Fibroblast of pulmonary artery (primary cell): Measurements from ENCODE around the gene SIVA1.

Source experiments
- DNase-seq: peaks from one replicate; pipeline ENCODE4 v3.0.0-alpha.2; 2010; ENCODE audit warnings: low read depth
- H3K4me3 ChIP-seq: replicated peaks from 2 replicates; pipeline ENCODE4 v1.5.1; 2011; ENCODE audit warnings: low read depth, mild to moderate bottlenecking, control low read depth, low read length, moderate library complexity
- CTCF ChIP-seq: IDR thresholded peaks from 2 replicates; pipeline ENCODE4 v1.5.1; 2011; ENCODE audit warnings: mild to moderate bottlenecking, control low read depth, low read length, inconsistent platforms; ENCODE audit errors: missing control alignments

SIVA1 gene

GRCh38 chr14:104734991-104735779, 17.8 kb upstream of the SIVA1 start:
- no peak for TF ChIP-seq CTCF
- H3K4me3 ChIP-seq: no peak overlapping the region
- DNase-seq: no peak

- DNase-seq: peak; percentile 75
- no peak for TF ChIP-seq CTCF
- H3K4me3 ChIP-seq: no peak overlapping the region
These were observed 16.9 kb upstream of the SIVA1 start for GRCh38 chr14:104735830-104736642.

GRCh38 chr14:104738375-104739019, 14.4 kb upstream of the SIVA1 start:
- no peak overlapping the region for H3K4me3 ChIP-seq
- TF ChIP-seq CTCF: no peak
- no peak for DNase-seq

- DNase-seq: no peak
- H3K4me3 ChIP-seq: no peak overlapping the region
- no peak for TF ChIP-seq CTCF
These were observed 13.9 kb upstream of the SIVA1 start for GRCh38 chr14:104739026-104739425.

GRCh38 chr14:104739546-104740516, 13.1 kb upstream of the SIVA1 start:
- DNase-seq: no peak
- no peak overlapping the region for H3K4me3 ChIP-seq
- no peak for TF ChIP-seq CTCF
